NCI-H2029 (cell line): ENCODE results near the gene SEL1L.
"Not testable (repeated sequence)": the region's sequence is repeated elsewhere in the genome, so short reads cannot be mapped to it uniquely, and the experiment has no call there.

Experiments used
- DNase-seq: peaks from one replicate; lab custom pipeline; 2025; lab: John Stamatoyannopoulos, UW

SEL1L gene

GRCh38 chr14:81533536-81534343 lies at the start of gene SEL1L:
Gene SEL1L, minus strand, starts transcription at chr14:81533853. Its CDS starts 109 bp downstream, at chr14:81533744.
- DNase-seq = peak; percentile 95

- no peak for DNase-seq
Measured at GRCh38 chr14:81582420-81582819, 48.8 kb upstream of the SEL1L start.

GRCh38 chr14:81579115-81579514 lies 45.5 kb upstream of the SEL1L start:
- DNase-seq = no peak

GRCh38 chr14:81571437-81571836 lies 37.8 kb upstream of the SEL1L start:
- DNase-seq = no peak

- no peak for DNase-seq
Measured at GRCh38 chr14:81567302-81567701, 33.6 kb upstream of the SEL1L start.

GRCh38 chr14:81565441-81566290 lies 32.0 kb upstream of the SEL1L start:
- DNase-seq = no peak

GRCh38 chr14:81562818-81563217 lies 29.2 kb upstream of the SEL1L start:
- DNase-seq = no peak

GRCh38 chr14:81561084-81561775 lies 27.6 kb upstream of the SEL1L start:
- no peak for DNase-seq

GRCh38 chr14:81559385-81559784 lies 25.7 kb upstream of the SEL1L start:
- DNase-seq = no peak

GRCh38 chr14:81557146-81557545 lies 23.5 kb upstream of the SEL1L start:
- no peak for DNase-seq

- no peak for DNase-seq
Measured at GRCh38 chr14:81555684-81556083, 22.0 kb upstream of the SEL1L start.

- DNase-seq = no peak
Measured at GRCh38 chr14:81555051-81555450, 21.4 kb upstream of the SEL1L start.

- no peak for DNase-seq
Measured at GRCh38 chr14:81551471-81551870, 17.8 kb upstream of the SEL1L start.

GRCh38 chr14:81550001-81550637 lies 16.5 kb upstream of the SEL1L start:
- DNase-seq = no peak

GRCh38 chr14:81541206-81541605 lies 7.6 kb upstream of the SEL1L start:
- DNase-seq = not testable (repeated sequence)

- DNase-seq = no peak
Measured at GRCh38 chr14:81537193-81537592, 3.5 kb upstream of the SEL1L start.

- no peak for DNase-seq
Measured at GRCh38 chr14:81536241-81536771, 2.7 kb upstream of the SEL1L start.

GRCh38 chr14:81535396-81536164 lies 1.9 kb upstream of the SEL1L start:
- DNase-seq = no peak

- no peak for DNase-seq
Measured at GRCh38 chr14:81534510-81535074, 939 bp upstream of the SEL1L start.

- DNase-seq = no peak
Measured at GRCh38 chr14:81533212-81533535, 479 bp downstream of the SEL1L start.

- no peak for DNase-seq
Measured at GRCh38 chr14:81529391-81529790, 4.3 kb downstream of the SEL1L start.
